ENCODE results near the gene OVCA2. TPM values are rescaled to one million over a fixed set of nuclear protein-coding genes. Genes with fewer than 3 reads are reported as not detected.

Gene OVCA2
- total and polyA plus RNA-seq, 4 donors, result 11.1 to 55.4 (median 37.4) TPM

GRCh38 chr17:2035541-2036488 is 6.0 kb upstream of the OVCA2 start:
- H3K36me3 ChIP-seq (ENCODE audit: control insufficient read depth in 4 of 4, insufficient read depth in 4 of 4, low read length in 4 of 4), result peaks cover 0 to 46% (median 17%) of the 10 kb centered on the region in 4 donors
- H3K9me3 ChIP-seq (ENCODE audit: control insufficient read depth in 4 of 4, insufficient read depth in 3 of 4, low read length in 3 of 4), result no peaks in the 10 kb centered on the region
- ATAC-seq (ENCODE audit: insufficient read depth, low FRiP score), result no peak
- H3K9ac ChIP-seq (ENCODE audit: insufficient read depth in 1 of 2, low read length in 2 of 2), result no peak overlapping the region
- H3K4me3 ChIP-seq, result no peak overlapping the region
- H3K27me3 ChIP-seq (ENCODE audit: control insufficient read depth in 3 of 3, insufficient read depth in 3 of 3, low read length in 2 of 3), result no peaks in the 10 kb centered on the region
- no peak overlapping the region for H3K27ac ChIP-seq (ENCODE audit: low read depth in 1 of 2, low read length in 1 of 2)
- peaks cover 0 to 4% (median 3%) of the 10 kb centered on the region in 5 donors for H3K4me1 ChIP-seq (ENCODE audit: control insufficient read depth in 5 of 5, insufficient read depth in 5 of 5, low read length in 5 of 5)
- no peak for DNase-seq
- 93 to 95% methylated on average over 29 of the region's 29 CpGs for WGBS, 2 donors
- TF ChIP-seq CTCF (IDR thresholded peaks at IDR 0.05; ENCODE audit: control extremely low read depth, extremely low read depth), result no peak

- TF ChIP-seq CTCF (IDR thresholded peaks at IDR 0.05; ENCODE audit: control extremely low read depth, extremely low read depth), result no peak
- Histone ChIP-seq H3K27ac (ENCODE audit: low read depth in 1 of 2, low read length in 1 of 2) (no peak overlapping the region), H3K4me3 (no peak overlapping the region), H3K4me1 (ENCODE audit: control insufficient read depth in 5 of 5, insufficient read depth in 5 of 5, low read length in 5 of 5) (peaks cover 0 to 5% (median 3%) of the 10 kb centered on the region in 5 donors), H3K9me3 (ENCODE audit: control insufficient read depth in 4 of 4, insufficient read depth in 3 of 4, low read length in 3 of 4) (no peaks in the 10 kb centered on the region), H3K27me3 (ENCODE audit: control insufficient read depth in 3 of 3, insufficient read depth in 3 of 3, low read length in 2 of 3) (no peaks in the 10 kb centered on the region), H3K36me3 (ENCODE audit: control insufficient read depth in 4 of 4, insufficient read depth in 4 of 4, low read length in 4 of 4) (peaks cover 0 to 46% (median 17%) of the 10 kb centered on the region in 4 donors), H3K9ac (ENCODE audit: insufficient read depth in 1 of 2, low read length in 2 of 2) (no peak overlapping the region)
- DNase-seq, result no peak
- ATAC-seq (ENCODE audit: insufficient read depth, low FRiP score), result no peak
- 90 to 92% methylated on average over 10 of the region's 10 CpGs for WGBS, 2 donors
Observed at GRCh38 chr17:2037155-2037554, 4.7 kb upstream of the OVCA2 start.

GRCh38 chr17:2040219-2040827 is 1.5 kb upstream of the OVCA2 start:
- no peak overlapping the region for H3K9ac ChIP-seq (ENCODE audit: insufficient read depth in 1 of 2, low read length in 2 of 2)
- H3K4me3 ChIP-seq, result no peak overlapping the region
- H3K27me3 ChIP-seq (ENCODE audit: control insufficient read depth in 3 of 3, insufficient read depth in 3 of 3, low read length in 2 of 3), result no peaks in the 10 kb centered on the region
- H3K36me3 ChIP-seq (ENCODE audit: control insufficient read depth in 4 of 4, insufficient read depth in 4 of 4, low read length in 4 of 4), result peaks cover 0 to 36% (median 25%) of the 10 kb centered on the region in 4 donors
- ATAC-seq (ENCODE audit: insufficient read depth, low FRiP score) (no peak), DNase-seq (no peak)
- H3K4me1 ChIP-seq (ENCODE audit: control insufficient read depth in 5 of 5, insufficient read depth in 5 of 5, low read length in 5 of 5), result peaks cover 0 to 13% (median 7%) of the 10 kb centered on the region in 5 donors
- H3K27ac ChIP-seq (ENCODE audit: low read depth in 1 of 2, low read length in 1 of 2), result no peak overlapping the region
- no peak for TF ChIP-seq CTCF (IDR thresholded peaks at IDR 0.05; ENCODE audit: control extremely low read depth, extremely low read depth)
- no peaks in the 10 kb centered on the region for H3K9me3 ChIP-seq (ENCODE audit: control insufficient read depth in 4 of 4, insufficient read depth in 3 of 4, low read length in 3 of 4)
- 88 to 95% methylated on average over 7 of the region's 7 CpGs for WGBS, 2 donors
